IMR-90 (cell line): ENCODE measurements around the gene COLEC12. TPM values are rescaled to one million over a fixed set of nuclear protein-coding genes. Genes with fewer than 3 reads are reported as not detected.
A peak's percentile ranks its signal among the peaks of the same experiment; 100 is the strongest.

Source experiments
- ATAC-seq: fragments of 200-7000 bp; cut with Tn5 transposase; 2 replicates; pipeline ENCODE4 v1.9.1; 2020; ENCODE audit warnings: low read depth, mild to moderate bottlenecking, moderate library complexity
- BruUV-seq: library from RNA; stranded (reverse); fragments of 400-500 nt; replicated peaks from 2 replicates; lab custom pipeline; 2021; lab: Mats Ljungman, UMichigan
- CTCF ChIA-PET: fragments of 300-600 bp; formaldehyde crosslinking; extraction: SDS; loops from one replicate; lab custom pipeline; 2021; ENCODE audit warnings: antibody characterized with exemption; lab: Yijun Ruan, JAX
- POLR2A ChIA-PET: fragments of 300-600 bp; sonication (Branson Sonifier 250); formaldehyde crosslinking; loops from one replicate; lab custom pipeline; 2022; ENCODE audit warnings: antibody characterized with exemption; ENCODE audit not compliant: unreplicated experiment; lab: Charles Lee
- DNase-seq: peaks from one replicate; pipeline ENCODE4 v3.0.0; 2013
- H2AFZ ChIP-seq: replicated peaks from 2 replicates; pipeline ENCODE3; 2013; ENCODE audit warnings: low read length, mild to moderate bottlenecking; ENCODE audit not compliant: poor library complexity
- H2AK5ac ChIP-seq: 2 replicates; pipeline ENCODE4 v1.6.1; 2013; ENCODE audit warnings: low read depth, low read length, inconsistent platforms
- H2AK9ac ChIP-seq: replicated peaks from 2 replicates; pipeline ENCODE3; 2013; ENCODE audit warnings: mild to moderate bottlenecking, low read depth, low read length, moderate library complexity; ENCODE audit not compliant: poor library complexity
- H2BK120ac ChIP-seq: 2 replicates; pipeline ENCODE4 v1.6.1; 2013; ENCODE audit warnings: low read depth, low read length, inconsistent platforms
- H2BK15ac ChIP-seq: 3 replicates; pipeline ENCODE4 v1.6.1; 2013; ENCODE audit warnings: low read depth, low read length, inconsistent platforms
- H2BK20ac ChIP-seq: 2 replicates; pipeline ENCODE4 v1.6.1; 2013; ENCODE audit warnings: low read depth, mild to moderate bottlenecking, inconsistent platforms, low read length, moderate library complexity
- H2BK5ac ChIP-seq: 2 replicates; pipeline ENCODE4 v1.6.1; 2013; ENCODE audit warnings: mild to moderate bottlenecking, low read depth, low read length, inconsistent platforms; ENCODE audit not compliant: poor library complexity, severe bottlenecking
- H3K14ac ChIP-seq: replicated peaks from 2 replicates; pipeline ENCODE4 v1.6.1; 2013; ENCODE audit warnings: low read depth, low read length, inconsistent platforms
- H3K18ac ChIP-seq: 2 replicates; pipeline ENCODE4 v1.6.1; 2013; ENCODE audit warnings: low read depth, low read length, control low read depth
- H3K23ac ChIP-seq: 2 replicates; pipeline ENCODE4 v1.6.1; 2013; ENCODE audit warnings: low read depth, low read length, inconsistent platforms
- H3K27ac ChIP-seq: 2 replicates; pipeline ENCODE4 v1.5.1; 2013; ENCODE audit warnings: mild to moderate bottlenecking, control low read depth, low read length; ENCODE audit not compliant: insufficient read depth
- H3K27me3 ChIP-seq: 2 replicates; pipeline ENCODE4 v1.6.1; 2013; ENCODE audit warnings: low read length; ENCODE audit not compliant: control insufficient read depth, insufficient read depth
- H3K36me3 ChIP-seq: 2 replicates; pipeline ENCODE4 v1.6.1; 2013; ENCODE audit warnings: low read length, mixed read lengths; ENCODE audit not compliant: control insufficient read depth, insufficient read depth
- H3K4ac ChIP-seq: 2 replicates; pipeline ENCODE4 v1.6.1; 2013; ENCODE audit warnings: low read depth, low read length, inconsistent platforms
- H3K4me1 ChIP-seq: 2 replicates; pipeline ENCODE4 v1.6.1; 2013; ENCODE audit warnings: low read length, mixed read lengths; ENCODE audit not compliant: control insufficient read depth, insufficient read depth
- H3K4me2 ChIP-seq: 2 replicates; pipeline ENCODE4 v1.6.1; 2013; ENCODE audit warnings: low read depth, mild to moderate bottlenecking, control low read depth, low read length, moderate library complexity
- H3K4me3 ChIP-seq: 2 replicates; pipeline ENCODE4 v1.5.1; 2013; ENCODE audit warnings: low read depth, mild to moderate bottlenecking, control low read depth, low read length, moderate library complexity; ENCODE audit not compliant: insufficient read depth
- H3K56ac ChIP-seq: 2 replicates; pipeline ENCODE4 v1.6.1; 2013; ENCODE audit warnings: low read length, inconsistent platforms; ENCODE audit not compliant: insufficient read depth; ENCODE audit errors: extremely low read depth
- H3K79me1 ChIP-seq, 2 experiments: 2 replicates each; pipeline ENCODE4 v1.6.1; 2013; ENCODE audit warnings: low read length in 2 of 2, inconsistent platforms in 1 of 2, low read depth in 1 of 2
- H3K9ac ChIP-seq: 2 replicates; pipeline ENCODE4 v1.6.1; 2013; ENCODE audit warnings: low read depth, low read length, control low read depth
- H3K9me1 ChIP-seq: 2 replicates; pipeline ENCODE4 v1.6.1; 2013; ENCODE audit warnings: low read length, inconsistent platforms; ENCODE audit not compliant: insufficient read depth
- H3K9me3 ChIP-seq: 2 replicates; pipeline ENCODE4 v1.6.1; 2013; ENCODE audit warnings: low read length; ENCODE audit not compliant: control insufficient read depth, insufficient read depth
- H4K20me1 ChIP-seq: 2 replicates; pipeline ENCODE4 v1.6.1; 2013; ENCODE audit warnings: low read length, inconsistent platforms; ENCODE audit not compliant: insufficient read depth
- H4K5ac ChIP-seq: 2 replicates; pipeline ENCODE4 v1.6.1; 2013; ENCODE audit warnings: mild to moderate bottlenecking, low read depth, low read length, control low read depth
- H4K8ac ChIP-seq, 2 experiments: 2 replicates each; pipeline ENCODE4 v1.6.1; 2013; ENCODE audit warnings: low read depth in 2 of 2, low read length in 2 of 2, control low read depth in 1 of 2, inconsistent platforms in 1 of 2
- H4K91ac ChIP-seq: 2 replicates; pipeline ENCODE4 v1.6.1; 2013; ENCODE audit warnings: low read depth, low read length, inconsistent platforms; ENCODE audit not compliant: insufficient read depth
- ELK1 ChIP-seq: fragments of 150-350 bp; IDR thresholded peaks from 2 replicates; pipeline ENCODE4 v1.6.1; 2016; ENCODE audit warnings: low read depth, mild to moderate bottlenecking, low read length, moderate library complexity, borderline replicate concordance
- RCOR1 ChIP-seq: IDR thresholded peaks from 2 replicates; pipeline ENCODE4 v1.6.1; 2012; ENCODE audit warnings: mild to moderate bottlenecking, low read length, improper control_type of control experiment; ENCODE audit not compliant: insufficient replicate concordance
- WGBS, 2 experiments: methylation state at CpG; one replicate each; pipeline versions ENCODE4 v1.1.5 to v1.1.7; 2013; ENCODE audit warnings: missing lambda C conversion rate in 2 of 2; ENCODE audit not compliant: insufficient read length in 1 of 2; ENCODE audit errors: extremely low coverage in 2 of 2; 5-methylcytosine and 5-hydroxymethylcytosine counted together
- dilution Hi-C: fragments of 300-500 bp; cut with HindIII; formaldehyde crosslinking; loops from one replicate; pipeline ENCODE4 v1.14.3; 2018; ENCODE audit warnings: low sequenced_read_pairs; ENCODE audit not compliant: unreplicated experiment
- in situ Hi-C: fragments of 300-500 bp; cut with MboI; formaldehyde crosslinking; loops from 3 replicates; pipeline ENCODE4 v1.14.3; 2019; ENCODE audit warnings: low sequenced_read_pairs, inconsistent platforms, mixed read lengths
- intact Hi-C: fragments of 100-400 bp; cut with micrococcal nuclease; formaldehyde crosslinking; loops from 2 replicates; pipeline ENCODE4 v1.10.0; 2022
- polyA plus RNA-seq, 3 experiments: library from polyadenylated mRNA; depleted of rRNA; stranded (reverse); fragments of >200 nt; gene quantifications; 2 replicates each; pipeline ENCODE4 v1.2.3, GENCODE V29; 2012; ENCODE audit warnings: low replicate concordance in 1 of 3
- total RNA-seq: library from RNA; depleted of rRNA; stranded (reverse); fragments of >200 nt; gene quantifications from 2 replicates; pipeline ENCODE4 v1.2.3, GENCODE V29; 2012

COLEC12 gene
- total and polyA plus RNA-seq, 2 of the 4 experiments (the other 2 are of a cell fraction): 1.0 to 2.3 TPM

DNA sequence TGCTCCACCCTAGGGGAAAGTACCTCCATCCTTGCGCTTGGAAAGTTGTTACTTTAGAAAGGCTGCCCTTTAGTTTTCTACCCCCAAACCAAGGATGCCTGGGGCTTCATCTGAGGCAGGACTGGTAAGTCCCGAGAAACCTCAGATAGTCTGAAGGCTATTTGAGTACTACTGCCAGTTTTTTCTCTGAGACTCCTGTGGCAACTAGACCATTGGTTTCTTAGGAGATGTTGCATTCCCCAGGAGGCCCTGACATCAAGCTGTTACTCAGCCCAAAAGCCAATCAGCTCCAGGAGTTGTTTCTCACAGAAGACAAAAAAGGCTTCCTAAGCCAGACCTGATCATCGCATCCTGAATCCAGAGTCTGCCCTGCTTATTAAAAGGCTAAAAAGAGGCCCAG is 67.2 kb downstream of the COLEC12 start:
- Histone ChIP-seq H3K9me3 (no peaks in the 10 kb centered on the region), H3K27ac (no peak overlapping the region), H3K27me3 (no peaks in the 10 kb centered on the region), H3K9ac (no peak overlapping the region), H4K91ac (no peak overlapping the region), H3K18ac (no peak overlapping the region), H4K5ac (no peak overlapping the region), H3K4me2 (no peak overlapping the region), H2BK15ac (no peak overlapping the region), H4K8ac (no peak overlapping the region), H2AFZ (no peak overlapping the region), H2AK5ac (no peak overlapping the region), H3K9me1 (no peaks in the 10 kb centered on the region; the same call in 1 of the 2 replicates), H3K4me3 (no peak overlapping the region), H3K23ac (no peak overlapping the region), H3K79me1 (no peaks in the 10 kb centered on the region), H2BK120ac (no peak overlapping the region), H3K56ac (no peak overlapping the region), H3K4me1 (peaks cover 6% of the 10 kb centered on the region; the same call in 1 of the 2 replicates), H3K4ac (no peak overlapping the region), H3K36me3 (no peaks in the 10 kb centered on the region), H3K14ac (no peak overlapping the region), H4K20me1 (no peaks in the 10 kb centered on the region), H2AK9ac (no peak overlapping the region), H2BK5ac (no peak overlapping the region), H2BK20ac (no peak overlapping the region)
- ChIA-PET POLR2A (no interaction called here), CTCF (no interaction called here)
- in situ Hi-C loops: no loop called here
- peak; percentile 24 for DNase-seq
- no TSS peak for BruUV-seq
- WGBS, 2 experiments: no CpG with 5 or more reads among the region's 3 CpGs
- dilution Hi-C loops: no loop called here
- TF ChIP-seq ELK1 (no peak), RCOR1 (no peak)
- intact Hi-C loops: no loop called here
- no peak for ATAC-seq
